ENCODE measurements around the gene SPDYC. TPM values are rescaled to one million over a fixed set of nuclear protein-coding genes. Genes with fewer than 3 reads are reported as not detected.

SPDYC gene
- polyA plus RNA-seq, 3 donors = 0.64 TPM; not detected in 2

DNA sequence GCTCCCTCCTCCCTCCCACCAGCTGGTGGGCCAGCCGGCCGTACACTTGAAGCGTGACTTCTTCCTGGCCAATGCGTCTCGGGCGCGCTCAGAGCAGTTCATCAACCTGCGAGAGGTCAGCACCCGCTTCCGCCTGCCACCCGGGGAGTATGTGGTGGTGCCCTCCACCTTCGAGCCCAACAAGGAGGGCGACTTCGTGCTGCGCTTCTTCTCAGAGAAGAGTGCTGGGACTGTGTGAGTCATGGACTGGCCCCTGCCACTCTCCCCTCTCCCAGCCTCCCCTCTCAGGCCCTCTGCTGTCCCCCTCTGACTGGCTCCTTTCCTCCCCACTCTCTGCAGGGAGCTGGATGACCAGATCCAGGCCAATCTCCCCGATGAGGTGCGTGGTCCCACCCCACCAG lies 36.4 kb downstream of the SPDYC start:
- Histone ChIP-seq H2AFZ (ENCODE audit: insufficient read depth, low read depth, low read length, poor library complexity, severe bottlenecking) (no peak overlapping the region), H3K27me3 (ENCODE audit: control insufficient read depth in 2 of 2, insufficient read depth in 2 of 2, low read length in 2 of 2) (no peaks in the 10 kb centered on the region), H3K4me2 (replicated peaks; ENCODE audit: extremely low read depth, low read length, poor library complexity, severe bottlenecking) (no peak overlapping the region), H4K20me1 (ENCODE audit: insufficient read depth, low read length) (peaks cover 24% of the 10 kb centered on the region), H3K27ac (ENCODE audit: low read depth in 1 of 2, low read length in 2 of 2) (no peak overlapping the region), H3K79me2 (ENCODE audit: insufficient read depth, low read length) (no peaks in the 10 kb centered on the region), H3K36me3 (replicated peaks in 1 of 2; ENCODE audit: control insufficient read depth in 1 of 2, insufficient read depth in 2 of 2, low read length in 2 of 2) (peaks cover 74 to 86% of the 10 kb centered on the region in 2 donors), H3K4me3 (replicated peaks in 1 of 3; ENCODE audit: low read depth in 2 of 3, low read length in 3 of 3) (no peak overlapping the region), H3K9me3 (replicated peaks in 1 of 2; ENCODE audit: control insufficient read depth in 1 of 2, insufficient read depth in 1 of 2, low read length in 2 of 2) (no peaks in the 10 kb centered on the region), H3K4me1 (ENCODE audit: control insufficient read depth in 1 of 2, insufficient read depth in 2 of 2, low read length in 2 of 2) (peaks cover 14 to 16% of the 10 kb centered on the region in 2 donors), H3K9ac (ENCODE audit: insufficient read depth, low read length, poor library complexity, severe bottlenecking) (no peak overlapping the region)
- H3K4me3 Mint-ChIP-seq = no peak overlapping the region
- 98% methylated on average over 7 of the region's 17 CpGs for WGBS (ENCODE audit: insufficient coverage)
- DNase-seq = peak in 1 of 3 donors; percentile 2
- TF ChIP-seq, protein P1, sequence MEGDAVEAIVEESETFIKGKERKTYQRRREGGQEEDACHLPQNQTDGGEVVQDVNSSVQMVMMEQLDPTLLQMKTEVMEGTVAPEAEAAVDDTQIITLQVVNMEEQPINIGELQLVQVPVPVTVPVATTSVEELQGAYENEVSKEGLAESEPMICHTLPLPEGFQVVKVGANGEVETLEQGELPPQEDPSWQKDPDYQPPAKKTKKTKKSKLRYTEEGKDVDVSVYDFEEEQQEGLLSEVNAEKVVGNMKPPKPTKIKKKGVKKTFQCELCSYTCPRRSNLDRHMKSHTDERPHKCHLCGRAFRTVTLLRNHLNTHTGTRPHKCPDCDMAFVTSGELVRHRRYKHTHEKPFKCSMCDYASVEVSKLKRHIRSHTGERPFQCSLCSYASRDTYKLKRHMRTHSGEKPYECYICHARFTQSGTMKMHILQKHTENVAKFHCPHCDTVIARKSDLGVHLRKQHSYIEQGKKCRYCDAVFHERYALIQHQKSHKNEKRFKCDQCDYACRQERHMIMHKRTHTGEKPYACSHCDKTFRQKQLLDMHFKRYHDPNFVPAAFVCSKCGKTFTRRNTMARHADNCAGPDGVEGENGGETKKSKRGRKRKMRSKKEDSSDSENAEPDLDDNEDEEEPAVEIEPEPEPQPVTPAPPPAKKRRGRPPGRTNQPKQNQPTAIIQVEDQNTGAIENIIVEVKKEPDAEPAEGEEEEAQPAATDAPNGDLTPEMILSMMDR (IDR thresholded peaks at IDR 0.05) = no peak
- H3K27me3 Mint-ChIP-seq (ENCODE audit: low read depth in 3 of 3) = no peaks in the 10 kb centered on the region
- H3K27ac Mint-ChIP-seq = peak overlapping the region in 1 of 7 donors; percentile 5
- peaks cover 19% of the 10 kb centered on the region for H3K4me1 Mint-ChIP-seq
- H3K9me3 Mint-ChIP-seq = peaks cover 0 to 3% (median 0%) of the 10 kb centered on the region in 7 donors
- H3K36me3 Mint-ChIP-seq = peaks cover 69 to 93% of the 10 kb centered on the region in 2 donors
- intact Hi-C loops (cut with micrococcal nuclease) = loop anchor here (5.0 to 10.0 kb wide), 3 partner anchors 46 to 108 kb away; partner anchors contain the start of gene CDC42EP2 (in 1 of the 2)

DNA sequence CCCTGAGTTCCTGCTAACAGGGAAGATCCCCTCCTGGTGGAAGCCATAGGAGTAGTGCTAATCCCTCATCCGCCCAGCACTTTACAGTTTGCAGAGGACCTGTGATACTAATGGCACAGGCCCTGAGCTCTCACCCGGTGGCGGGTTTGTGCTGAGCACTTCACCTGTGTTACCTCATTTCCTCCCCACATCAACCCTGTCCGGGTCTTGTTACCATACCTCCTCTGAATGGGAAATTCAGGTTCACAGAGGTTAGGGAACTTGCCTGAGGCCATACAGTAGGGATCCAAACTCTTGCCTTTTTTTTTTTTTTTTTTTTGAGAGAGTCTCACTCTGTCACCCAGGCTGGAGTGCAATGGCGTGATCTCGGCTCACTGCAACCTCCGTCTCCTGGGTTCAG lies 36.9 kb downstream of the SPDYC start:
- no peaks in the 10 kb centered on the region for H3K27me3 ChIP-seq (ENCODE audit: control insufficient read depth in 2 of 2, insufficient read depth in 2 of 2, low read length in 2 of 2)
- Mint-ChIP-seq H3K4me1 (peaks cover 19% of the 10 kb centered on the region), H3K27ac (peak overlapping the region in 2 of 7 donors; percentile 5 to 28), H3K4me3 (no peak overlapping the region), H3K27me3 (ENCODE audit: low read depth in 3 of 3) (no peaks in the 10 kb centered on the region), H3K9me3 (peaks cover 0 to 3% (median 0%) of the 10 kb centered on the region in 7 donors), H3K36me3 (peaks cover 68 to 91% of the 10 kb centered on the region in 2 donors)
- 93% methylated on average over 3 of the region's 7 CpGs for WGBS (ENCODE audit: insufficient coverage)
- no peak overlapping the region for H3K27ac ChIP-seq (ENCODE audit: low read depth in 1 of 2, low read length in 2 of 2)
- H4K20me1 ChIP-seq (ENCODE audit: insufficient read depth, low read length) = peaks cover 24% of the 10 kb centered on the region
- H3K79me2 ChIP-seq (ENCODE audit: insufficient read depth, low read length) = no peaks in the 10 kb centered on the region
- intact Hi-C loops (cut with micrococcal nuclease) = loop anchor here (5.0 to 10.0 kb wide), 3 partner anchors 45 to 108 kb away; partner anchors contain the start of gene CDC42EP2 (in 1 of the 2)
- TF ChIP-seq, protein P1 (IDR thresholded peaks at IDR 0.05) = no peak
- H3K9me3 ChIP-seq (replicated peaks in 1 of 2; ENCODE audit: control insufficient read depth in 1 of 2, insufficient read depth in 1 of 2, low read length in 2 of 2) = no peaks in the 10 kb centered on the region
- no peak overlapping the region for H3K9ac ChIP-seq (ENCODE audit: insufficient read depth, low read length, poor library complexity, severe bottlenecking)
- H3K4me2 ChIP-seq (replicated peaks; ENCODE audit: extremely low read depth, low read length, poor library complexity, severe bottlenecking) = no peak overlapping the region
- no peak overlapping the region for H3K4me3 ChIP-seq (replicated peaks in 1 of 3; ENCODE audit: low read depth in 2 of 3, low read length in 3 of 3)
- DNase-seq = no peak
- no peak overlapping the region for H2AFZ ChIP-seq (ENCODE audit: insufficient read depth, low read depth, low read length, poor library complexity, severe bottlenecking)
- H3K36me3 ChIP-seq (replicated peaks in 1 of 2; ENCODE audit: control insufficient read depth in 1 of 2, insufficient read depth in 2 of 2, low read length in 2 of 2) = peaks cover 78 to 91% of the 10 kb centered on the region in 2 donors
- H3K4me1 ChIP-seq (ENCODE audit: control insufficient read depth in 1 of 2, insufficient read depth in 2 of 2, low read length in 2 of 2) = peaks cover 14 to 16% of the 10 kb centered on the region in 2 donors
